DLD1 (cell line): ENCODE measurements around the gene KDELR1.

Experiments
- in situ Hi-C: cut with HindIII; loops from 2 replicates; pipeline ENCODE4 v1.10.0; 2017; ENCODE audit warnings: low sequenced_read_pairs

Gene KDELR1

DNA sequence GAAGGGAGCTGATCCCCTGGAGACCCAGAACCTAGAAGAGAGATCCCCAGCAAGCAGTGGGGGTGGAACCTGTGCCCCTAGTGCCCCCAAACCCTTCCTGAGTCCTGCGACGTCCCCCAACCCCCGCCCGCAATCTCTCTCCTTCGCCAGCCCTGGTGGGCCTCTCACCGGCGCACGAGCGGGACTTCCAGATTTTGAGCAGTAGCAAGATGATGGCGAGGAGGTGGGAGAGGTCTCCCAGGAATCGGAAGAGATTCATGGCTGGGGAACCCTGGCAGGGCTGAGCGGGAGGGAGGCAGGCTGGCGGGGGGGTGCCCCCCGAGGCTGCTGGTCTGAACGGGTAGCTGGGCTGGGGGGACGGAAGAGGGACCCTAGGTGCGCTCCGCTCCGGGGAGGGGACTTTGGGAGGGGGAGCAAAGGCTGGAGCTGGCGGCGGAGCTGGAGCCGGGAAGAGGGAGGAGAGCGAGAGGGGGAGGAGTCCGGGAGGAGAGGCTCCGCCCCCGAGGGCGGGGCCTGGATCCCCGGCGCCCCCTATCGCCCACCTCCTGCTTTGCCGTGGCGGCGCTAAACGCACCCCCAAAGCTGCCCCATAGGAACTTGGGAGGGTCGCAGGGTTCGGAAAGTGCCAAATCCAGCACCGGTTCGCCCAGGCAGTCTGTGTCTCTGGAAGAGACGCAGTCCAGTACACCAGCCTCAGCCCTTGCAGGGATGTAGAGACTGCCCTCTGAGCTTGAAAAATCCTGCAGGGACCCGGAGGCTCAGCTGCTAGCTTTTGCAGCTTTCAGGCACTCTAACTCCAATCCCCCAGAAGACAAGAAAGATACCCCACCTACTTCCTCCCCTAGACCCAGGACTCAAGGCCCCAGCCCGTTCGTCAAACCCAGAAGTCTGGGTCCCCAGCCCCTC, at the start of gene KDELR1:
TSS of gene KDELR1 (minus strand) at position 452 of the 906 bp plus-strand sequence. CDS start at position 259, 193 bp downstream.
- in situ Hi-C loops = no loop called here

GRCh38 chr19:48436586-48436985, 45.2 kb upstream of the KDELR1 start:
- in situ Hi-C loops = loop anchor here (25.0 kb wide), 1 partner anchor 99 kb away; the partner anchor contains the start of gene EMP3

DNA sequence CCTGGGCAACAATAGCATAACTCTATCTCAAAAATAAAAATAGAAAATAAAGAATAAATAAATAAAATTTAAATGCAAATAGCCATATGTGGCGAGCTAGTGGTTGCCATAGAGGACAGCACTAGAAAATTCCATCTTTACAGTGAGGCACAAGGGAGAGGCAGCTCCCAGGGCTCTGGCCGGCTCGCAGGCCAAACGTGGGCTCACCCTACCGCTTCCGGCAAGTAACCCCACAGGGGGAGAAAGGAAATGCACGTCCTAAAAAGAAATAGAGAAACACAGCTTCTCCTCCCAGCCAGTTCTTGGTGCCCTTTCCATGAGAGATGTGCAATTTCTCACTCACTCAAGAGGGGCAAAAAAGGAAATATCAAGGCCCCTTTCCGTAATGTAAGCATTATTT, 42.0 kb upstream of the KDELR1 start:
- in situ Hi-C loops = loop anchor here (25.0 kb wide), 1 partner anchor 96 kb away; the partner anchor contains the start of gene EMP3

DNA sequence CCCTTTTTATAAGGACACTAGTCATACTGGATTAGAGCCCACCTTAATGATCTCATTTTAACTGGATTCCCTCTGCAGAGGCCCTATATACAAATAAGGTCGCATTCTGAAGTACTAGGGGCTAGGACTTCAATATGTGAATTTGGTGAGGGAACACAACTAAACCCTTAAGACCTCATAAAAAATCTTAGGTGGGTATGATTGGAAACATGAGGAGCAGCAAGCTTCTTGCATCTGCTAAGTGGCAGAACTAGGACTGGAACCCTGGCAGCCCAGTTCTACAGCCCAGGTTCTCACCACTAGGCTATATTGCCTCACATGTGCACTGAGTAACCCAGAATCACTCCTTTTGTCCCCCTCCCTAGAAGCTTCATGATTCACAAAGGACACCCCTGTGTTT, 37.3 kb upstream of the KDELR1 start:
- in situ Hi-C loops = loop anchor here (25.0 kb wide), 1 partner anchor 91 kb away; the partner anchor contains the start of gene EMP3

DNA sequence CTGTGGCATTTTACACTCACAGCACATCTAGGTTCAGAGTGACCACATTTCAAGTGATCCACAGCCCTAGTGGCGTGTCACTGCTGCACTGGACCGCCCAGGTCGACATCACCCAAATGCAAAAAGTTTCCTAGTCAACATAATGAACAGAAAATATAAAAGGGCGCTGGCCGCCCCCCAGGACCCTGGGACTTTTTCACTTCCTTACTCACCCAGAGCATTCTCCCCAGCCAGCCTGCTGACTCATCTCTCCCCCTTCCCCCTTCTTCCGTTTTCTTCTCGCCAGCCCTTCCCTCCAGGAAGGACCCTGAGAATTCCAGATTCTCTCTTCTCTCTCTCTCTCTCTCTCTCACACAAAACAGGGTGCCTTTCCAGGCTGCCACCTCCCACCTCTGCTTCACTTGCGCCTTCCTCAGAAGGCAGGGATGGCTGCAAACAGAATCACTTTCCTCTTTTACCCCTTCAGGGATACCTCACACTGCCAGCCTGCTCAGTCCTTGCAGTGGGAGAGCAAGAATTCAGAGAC, 33.4 kb upstream of the KDELR1 start:
- in situ Hi-C loops = loop anchor here (25.0 kb wide), 1 partner anchor 87 kb away; the partner anchor contains the start of gene EMP3

GRCh38 chr19:48421548-48421947, 30.2 kb upstream of the KDELR1 start:
- in situ Hi-C loops = no loop called here

DNA sequence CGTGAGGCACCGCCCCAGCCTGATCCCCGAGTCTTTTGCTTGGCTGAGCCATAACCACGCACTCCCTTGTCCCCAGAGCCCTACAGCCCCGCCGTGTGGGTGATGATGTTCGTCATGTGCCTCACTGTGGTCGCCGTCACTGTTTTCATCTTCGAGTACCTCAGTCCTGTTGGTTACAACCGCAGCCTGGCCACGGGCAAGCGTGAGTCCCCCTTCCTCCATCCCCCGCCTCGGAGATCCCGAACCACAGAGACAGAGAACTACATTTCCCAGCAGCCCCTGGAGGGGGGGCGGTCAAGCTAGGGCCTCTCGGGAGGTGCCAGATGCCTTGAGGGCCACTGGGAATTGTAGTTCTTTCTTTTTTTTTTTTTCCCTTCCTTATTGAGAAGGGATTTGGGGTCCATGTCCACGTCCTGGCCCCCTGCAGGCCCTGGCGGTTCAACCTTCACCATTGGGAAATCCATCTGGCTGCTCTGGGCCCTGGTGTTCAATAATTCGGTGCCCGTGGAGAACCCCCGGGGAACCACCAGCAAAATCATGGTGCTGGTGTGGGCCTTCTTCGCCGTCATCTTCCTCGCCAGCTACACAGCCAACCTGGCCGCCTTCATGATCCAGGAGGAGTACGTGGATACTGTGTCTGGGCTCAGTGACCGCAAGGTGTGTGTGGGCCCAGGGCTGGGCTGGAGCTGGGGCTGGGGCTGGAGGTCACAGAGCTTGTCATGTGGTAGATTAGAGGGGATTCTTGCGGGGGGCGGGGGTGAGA, 28.0 kb upstream of the KDELR1 start:
- in situ Hi-C loops = no loop called here

DNA sequence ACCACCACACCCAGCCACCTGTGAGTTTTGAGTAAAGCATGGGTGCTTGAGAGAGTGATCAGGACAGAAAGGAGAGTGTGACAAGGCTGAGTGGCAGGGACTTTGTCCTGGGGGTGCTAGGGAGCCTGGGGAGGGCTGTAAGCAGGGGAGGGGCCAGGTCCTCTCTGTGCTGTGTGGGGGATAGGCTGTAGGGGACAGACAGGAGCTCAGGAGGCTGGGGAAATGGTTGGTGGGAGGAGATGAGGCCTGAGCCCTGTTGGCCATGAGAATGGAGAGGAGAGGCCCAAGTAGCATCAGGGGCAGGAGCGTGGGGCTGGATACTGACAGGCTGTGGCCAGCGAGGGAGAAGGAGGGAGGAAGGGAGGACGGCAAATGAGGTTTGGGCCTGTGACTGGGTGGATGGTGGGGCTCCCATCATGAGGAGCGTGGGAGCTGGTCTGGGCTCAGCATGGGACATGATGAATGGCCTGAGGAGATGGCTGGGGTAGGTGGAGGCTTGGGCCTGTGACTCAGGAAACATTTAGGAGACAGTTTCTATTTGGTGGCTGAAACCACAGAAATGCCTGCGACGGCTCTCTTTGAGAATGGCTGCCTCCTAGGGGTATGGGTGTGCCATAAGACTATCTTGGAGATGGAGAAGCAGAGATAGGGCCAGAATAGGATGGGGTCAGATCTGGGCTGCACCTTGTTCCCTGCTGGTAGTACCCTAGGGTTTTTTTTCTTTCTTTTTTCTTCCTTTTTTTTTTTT, 27.1 kb upstream of the KDELR1 start:
- in situ Hi-C loops = no loop called here

GRCh38 chr19:48417421-48417820, 26.1 kb upstream of the KDELR1 start:
- in situ Hi-C loops = no loop called here

GRCh38 chr19:48415806-48416221, 24.5 kb upstream of the KDELR1 start:
- in situ Hi-C loops = no loop called here

DNA sequence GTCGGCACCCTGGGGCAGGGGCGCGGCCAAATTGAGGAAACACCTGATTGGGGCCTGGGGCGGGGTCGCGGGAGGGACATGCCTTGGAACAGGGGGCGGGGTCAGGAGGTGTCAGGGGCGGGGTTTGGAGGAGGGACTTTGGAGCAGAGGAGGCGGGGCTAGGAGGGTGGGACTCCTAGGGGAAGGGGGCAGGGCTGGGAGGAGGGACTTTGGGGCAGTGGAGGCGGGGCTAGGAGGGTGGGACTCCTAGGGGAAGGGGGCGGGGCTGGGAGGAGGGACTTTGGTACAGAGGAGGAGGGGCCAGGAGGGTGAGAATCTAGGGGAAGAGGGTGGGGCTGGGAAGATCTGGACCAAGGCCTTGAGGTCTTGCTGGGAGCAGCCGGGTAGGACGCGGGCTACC, 24.0 kb upstream of the KDELR1 start:
- in situ Hi-C loops = no loop called here

- in situ Hi-C loops = no loop called here
Observed at GRCh38 chr19:48413879-48414587, 22.7 kb upstream of the KDELR1 start.

DNA sequence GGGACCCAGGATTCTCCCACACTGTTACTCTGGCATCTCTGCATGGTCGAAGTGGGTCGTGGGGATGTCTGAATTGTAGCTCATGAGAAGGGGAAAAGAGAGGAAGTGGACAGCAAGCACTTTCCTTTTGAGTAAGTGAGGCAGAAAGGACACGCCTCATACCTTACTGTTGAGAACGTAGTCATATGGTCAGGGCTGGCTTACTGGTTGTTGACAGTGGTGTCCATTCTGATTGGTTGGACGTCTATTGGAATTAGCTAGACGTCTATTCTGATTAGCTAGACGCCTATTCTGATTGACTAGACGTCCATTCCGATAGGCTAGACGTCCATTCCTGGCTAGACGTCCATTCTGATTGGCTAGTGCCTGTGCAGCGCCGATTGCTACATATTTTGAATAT, 14.5 kb upstream of the KDELR1 start:
- in situ Hi-C loops = no loop called here

GRCh38 chr19:48405010-48405659, 13.8 kb upstream of the KDELR1 start:
- in situ Hi-C loops = no loop called here

- in situ Hi-C loops = no loop called here
Observed at GRCh38 chr19:48403606-48404005, 12.3 kb upstream of the KDELR1 start.

- in situ Hi-C loops = no loop called here
Observed at GRCh38 chr19:48401287-48401686, 9.9 kb upstream of the KDELR1 start.

DNA sequence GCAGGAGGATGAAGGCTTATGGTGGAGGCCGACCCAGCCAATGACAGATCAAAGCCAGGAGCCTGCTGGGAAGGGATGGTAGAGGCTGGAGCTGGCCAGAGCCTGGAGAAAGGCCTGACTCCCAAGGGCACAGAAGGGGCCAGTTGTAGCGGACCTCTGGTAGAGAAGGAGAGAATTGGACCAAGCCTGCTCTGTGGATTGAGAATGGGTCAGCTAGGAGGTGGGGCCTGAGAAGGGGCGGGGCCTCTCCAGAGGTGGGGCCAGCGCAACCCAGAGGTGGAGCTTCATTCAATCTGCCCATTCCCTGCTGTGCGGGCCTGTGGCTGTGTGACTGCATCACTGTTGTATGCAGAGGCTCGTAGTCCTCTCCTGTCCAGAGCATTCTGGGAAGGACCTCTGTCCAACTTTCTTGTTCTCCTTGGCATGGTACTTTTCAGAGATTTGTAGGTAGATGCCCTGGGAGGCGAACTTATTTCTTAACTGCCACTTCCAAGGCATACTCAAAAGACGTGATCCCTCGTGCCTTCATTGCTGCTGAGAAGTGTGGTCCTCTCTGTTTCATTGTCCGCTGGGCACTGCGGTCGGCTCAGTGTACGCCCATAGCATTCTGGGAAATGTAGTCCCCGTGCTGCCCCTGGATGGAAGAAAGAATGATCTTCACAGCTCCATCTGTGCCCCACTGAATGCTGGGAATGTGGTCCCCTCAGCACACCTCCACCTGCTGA, 8.8 kb upstream of the KDELR1 start:
- in situ Hi-C loops = no loop called here

- in situ Hi-C loops = no loop called here
Observed at GRCh38 chr19:48398375-48399235, 7.3 kb upstream of the KDELR1 start.
